DMS53 treated with DMSO at 0.1 percent for 48 hours (cell line): Measurements from ENCODE around the gene SP3.
"Not testable (repeated sequence)": the region's sequence is repeated elsewhere in the genome, so short reads cannot be mapped to it uniquely, and the experiment has no call there.

ENCODE experiments used
- DNase-seq: peaks from one replicate; lab custom pipeline; 2025; ENCODE audit not compliant: unreplicated experiment; lab: John Stamatoyannopoulos, UW

The SP3 gene

GRCh38 chr2:173896755-173897154 is 68.4 kb downstream of the SP3 start:
- no peak for DNase-seq

- no peak for DNase-seq
These were observed 72.8 kb downstream of the SP3 start for GRCh38 chr2:173892341-173892740.

- no peak for DNase-seq
These were observed 73.7 kb downstream of the SP3 start for GRCh38 chr2:173891315-173892037.

- not testable (repeated sequence) for DNase-seq
These were observed 75.7 kb downstream of the SP3 start for GRCh38 chr2:173889464-173889863.

- no peak for DNase-seq
These were observed 78.6 kb downstream of the SP3 start for GRCh38 chr2:173886613-173887012.

GRCh38 chr2:173884025-173884802 is 81.0 kb downstream of the SP3 start:
- no peak for DNase-seq

- DNase-seq, result peak; percentile 88
These were observed 83.3 kb downstream of the SP3 start for GRCh38 chr2:173881886-173882285.

GRCh38 chr2:173881461-173881860 is 83.7 kb downstream of the SP3 start:
- peak; percentile 87 for DNase-seq

- no peak for DNase-seq
These were observed 84.6 kb downstream of the SP3 start for GRCh38 chr2:173880561-173880960.

GRCh38 chr2:173876833-173877413 is 88.2 kb downstream of the SP3 start:
- DNase-seq, result no peak

- DNase-seq, result no peak
These were observed 90.3 kb downstream of the SP3 start for GRCh38 chr2:173874894-173875237.

- no peak for DNase-seq
These were observed 90.9 kb downstream of the SP3 start for GRCh38 chr2:173874003-173874893.

GRCh38 chr2:173872714-173873113 is 92.5 kb downstream of the SP3 start:
- peak; percentile 26 for DNase-seq

GRCh38 chr2:173869244-173870229 is 95.6 kb downstream of the SP3 start:
- no peak for DNase-seq

GRCh38 chr2:173868406-173868805 is 96.8 kb downstream of the SP3 start:
- no peak for DNase-seq

GRCh38 chr2:173866874-173867618 is 98.1 kb downstream of the SP3 start:
- DNase-seq, result no peak

GRCh38 chr2:173865971-173866873 is 99.0 kb downstream of the SP3 start:
- DNase-seq, result no peak

- DNase-seq, result no peak
These were observed 102.5 kb downstream of the SP3 start for GRCh38 chr2:173862612-173863217.
